ENCODE measurements around the gene HK2.

The HK2 gene

GRCh38 chr2:74883011-74883410, 49.1 kb downstream of the HK2 start:
- TF ChIP-seq CTCF (IDR thresholded peaks at IDR 0.05; ENCODE audit: borderline replicate concordance, extremely low read depth, low read length, poor library complexity, severe bottlenecking), result no peak
- peaks cover 99% of the 10 kb centered on the region for H3K36me3 ChIP-seq (ENCODE audit: insufficient read depth, low read length)
- H3K4me2 ChIP-seq (ENCODE audit: insufficient read depth, low read length), result no peak overlapping the region
- H3K27me3 ChIP-seq (ENCODE audit: insufficient read depth, low read length, poor library complexity), result no peaks in the 10 kb centered on the region
- H3K4me3 ChIP-seq (ENCODE audit: low read depth in 1 of 2, low read length in 2 of 2), result no peak overlapping the region
- no peak overlapping the region for H2AFZ ChIP-seq (ENCODE audit: low read depth, low read length)
- no peak overlapping the region for H3K27ac ChIP-seq (ENCODE audit: low read length)
- H3K79me2 ChIP-seq (ENCODE audit: insufficient read depth, low read length), result no peaks in the 10 kb centered on the region
- DNase-seq, result no peak
- no peaks in the 10 kb centered on the region for H3K4me1 ChIP-seq (ENCODE audit: insufficient read depth, low read length)
- no peak for ATAC-seq (ENCODE audit: insufficient read depth, low read depth)
- H4K20me1 ChIP-seq (ENCODE audit: insufficient read depth, low read length), result peaks cover 3% of the 10 kb centered on the region; the same call in 1 of the 2 replicates
- H3K9ac ChIP-seq (ENCODE audit: low read depth, low read length), result no peak overlapping the region
- H3K9me3 ChIP-seq (ENCODE audit: insufficient read depth, low read length, severe bottlenecking), result no peaks in the 10 kb centered on the region

- no peaks in the 10 kb centered on the region for H3K9me3 ChIP-seq (ENCODE audit: insufficient read depth, low read length, severe bottlenecking)
- no peak overlapping the region for H2AFZ ChIP-seq (ENCODE audit: low read depth, low read length)
- no peak overlapping the region for H3K4me2 ChIP-seq (ENCODE audit: insufficient read depth, low read length)
- no peak for TF ChIP-seq EZH2 (IDR thresholded peaks at IDR 0.05; ENCODE audit: borderline replicate concordance, low read depth, low read length, severe bottlenecking)
- no peak for TF ChIP-seq CTCF (IDR thresholded peaks at IDR 0.05; ENCODE audit: borderline replicate concordance, extremely low read depth, low read length, poor library complexity, severe bottlenecking)
- H3K27me3 ChIP-seq (ENCODE audit: insufficient read depth, low read length, poor library complexity), result no peaks in the 10 kb centered on the region
- H3K79me2 ChIP-seq (ENCODE audit: insufficient read depth, low read length), result no peaks in the 10 kb centered on the region
- H3K36me3 ChIP-seq (ENCODE audit: insufficient read depth, low read length), result peaks cover 99% of the 10 kb centered on the region
- H4K20me1 ChIP-seq (ENCODE audit: insufficient read depth, low read length), result peaks cover 3% of the 10 kb centered on the region; the same call in 1 of the 2 replicates
- DNase-seq, result no peak
- H3K9ac ChIP-seq (ENCODE audit: low read depth, low read length), result no peak overlapping the region
- no peaks in the 10 kb centered on the region for H3K4me1 ChIP-seq (ENCODE audit: insufficient read depth, low read length)
- no peak overlapping the region for H3K4me3 ChIP-seq (ENCODE audit: low read depth in 1 of 2, low read length in 2 of 2)
- no peak for ATAC-seq (ENCODE audit: insufficient read depth, low read depth)
- H3K27ac ChIP-seq (ENCODE audit: low read length), result no peak overlapping the region
Measured at GRCh38 chr2:74884118-74884762, 50.3 kb downstream of the HK2 start.

- H3K9me3 ChIP-seq (ENCODE audit: insufficient read depth, low read length, severe bottlenecking), result no peaks in the 10 kb centered on the region
- H3K4me1 ChIP-seq (ENCODE audit: insufficient read depth, low read length), result no peaks in the 10 kb centered on the region
- peaks cover 99% of the 10 kb centered on the region for H3K36me3 ChIP-seq (ENCODE audit: insufficient read depth, low read length)
- no peak for DNase-seq
- no peak for ATAC-seq (ENCODE audit: insufficient read depth, low read depth)
- H3K9ac ChIP-seq (ENCODE audit: low read depth, low read length), result no peak overlapping the region
- H2AFZ ChIP-seq (ENCODE audit: low read depth, low read length), result no peak overlapping the region
- no peak overlapping the region for H3K4me2 ChIP-seq (ENCODE audit: insufficient read depth, low read length)
- no peaks in the 10 kb centered on the region for H3K27me3 ChIP-seq (ENCODE audit: insufficient read depth, low read length, poor library complexity)
- no peak overlapping the region for H3K27ac ChIP-seq (ENCODE audit: low read length)
- TF ChIP-seq EZH2 (IDR thresholded peaks at IDR 0.05; ENCODE audit: borderline replicate concordance, low read depth, low read length, severe bottlenecking) (no peak), CTCF (IDR thresholded peaks at IDR 0.05; ENCODE audit: borderline replicate concordance, extremely low read depth, low read length, poor library complexity, severe bottlenecking) (no peak)
- H3K79me2 ChIP-seq (ENCODE audit: insufficient read depth, low read length), result no peaks in the 10 kb centered on the region
- peaks cover 3% of the 10 kb centered on the region; the same call in 1 of the 2 replicates for H4K20me1 ChIP-seq (ENCODE audit: insufficient read depth, low read length)
- no peak overlapping the region for H3K4me3 ChIP-seq (ENCODE audit: low read depth in 1 of 2, low read length in 2 of 2)
Measured at GRCh38 chr2:74884866-74885265, 50.9 kb downstream of the HK2 start.

All from DND-41 (cell line).